Naive thymus-derived CD4-positive, alpha-beta T cell (primary cell): Measurements from ENCODE around the gene RGS17. TPM values are rescaled to one million over a fixed set of nuclear protein-coding genes. Genes with fewer than 3 reads are reported as not detected.

Experiments
- ATAC-seq: fragments of 150-1000 bp; cut with Tn5 transposase; 2 replicates; pipeline ENCODE4 v1.10.0; 2021; ENCODE audit warnings: mild to moderate bottlenecking, moderate library complexity
- CTCF ChIA-PET: fragments of 350-600 bp; sonication (Branson Sonifier 250); formaldehyde crosslinking; loops from one replicate; lab custom pipeline; 2021; ENCODE audit warnings: antibody characterized with exemption; lab: Charles Lee
- POLR2A ChIA-PET: fragments of 350-600 bp; sonication (Branson Sonifier 250); formaldehyde crosslinking; loops from one replicate; lab custom pipeline; 2021; ENCODE audit warnings: antibody characterized with exemption, inconsistent platforms; lab: Charles Lee
- DNase-seq, 9 donors: peaks; one replicate each; pipeline versions ENCODE4 v3.0.0 to v3.0.0-alpha.2; 2020 to 2022; ENCODE audit warnings: mixed read lengths in 1 of 9
- H3K27ac ChIP-seq: one replicate; pipeline ENCODE4 v1.7.0; 2013; ENCODE audit warnings: mild to moderate bottlenecking, low read depth, low read length, moderate library complexity
- H3K27me3 ChIP-seq, 2 donors: one replicate each; pipeline ENCODE4 v1.7.0; 2013; ENCODE audit warnings: low read length in 2 of 2, mild to moderate bottlenecking in 2 of 2, moderate library complexity in 2 of 2; ENCODE audit not compliant: control insufficient read depth in 2 of 2, insufficient read depth in 2 of 2
- H3K36me3 ChIP-seq, 3 experiments: 1 replicate in 2 of 3; 2 replicates in 1 of 3; pipeline ENCODE4 v1.7.0; 2013; ENCODE audit warnings: low read length in 3 of 3, mild to moderate bottlenecking in 3 of 3, moderate library complexity in 1 of 3; ENCODE audit not compliant: insufficient read depth in 3 of 3, control insufficient read depth in 2 of 3
- H3K4me1 ChIP-seq, 2 donors: one replicate each; pipeline ENCODE4 v1.7.0; 2013; ENCODE audit warnings: low read length in 2 of 2, mild to moderate bottlenecking in 2 of 2, moderate library complexity in 1 of 2; ENCODE audit not compliant: control insufficient read depth in 2 of 2, insufficient read depth in 2 of 2
- H3K4me3 ChIP-seq: 2 replicates; pipeline ENCODE4 v1.7.0; 2013; ENCODE audit warnings: mild to moderate bottlenecking, low read length
- H3K9me3 ChIP-seq, 3 experiments: 1 replicate in 2 of 3; 2 replicates in 1 of 3; pipeline ENCODE4 v1.7.0; 2013; ENCODE audit warnings: low read length in 3 of 3; ENCODE audit not compliant: control insufficient read depth in 2 of 3
- H3K27ac Mint-ChIP-seq, 9 donors: one replicate each; pipeline ENCODE4 v1.8.0; 2020 to 2022; ENCODE audit warnings: mixed read lengths in 9 of 9, mild to moderate bottlenecking in 8 of 9, moderate library complexity in 5 of 9, inconsistent platforms in 2 of 9
- H3K27me3 Mint-ChIP-seq, 5 donors: one replicate each; pipeline ENCODE4 v1.8.0; 2021 to 2022; ENCODE audit warnings: mixed read lengths in 5 of 5, mild to moderate bottlenecking in 1 of 5
- H3K36me3 Mint-ChIP-seq, 5 donors: one replicate each; pipeline ENCODE4 v1.8.0; 2020 to 2022; ENCODE audit warnings: mixed read lengths in 5 of 5, mild to moderate bottlenecking in 3 of 5, inconsistent platforms in 1 of 5
- H3K4me1 Mint-ChIP-seq, 7 donors: one replicate each; pipeline ENCODE4 v1.8.0; 2020 to 2022; ENCODE audit warnings: mixed read lengths in 7 of 7, mild to moderate bottlenecking in 3 of 7, inconsistent platforms in 1 of 7
- H3K4me3 Mint-ChIP-seq, 10 donors: one replicate each; pipeline ENCODE4 v1.8.0; 2020 to 2022; ENCODE audit warnings: mild to moderate bottlenecking in 10 of 10, mixed read lengths in 10 of 10, moderate library complexity in 6 of 10, inconsistent platforms in 2 of 10
- H3K9me3 Mint-ChIP-seq, 11 donors: one replicate each; pipeline ENCODE4 v1.8.0; 2020 to 2022; ENCODE audit warnings: mixed read lengths in 11 of 11, mild to moderate bottlenecking in 4 of 11, inconsistent platforms in 1 of 11, moderate library complexity in 1 of 11
- intact Hi-C, 2 donors: fragments of 100-400 bp; cut with micrococcal nuclease; formaldehyde crosslinking; loops; one replicate each; pipeline ENCODE4 v1.15.1; 2023
- polyA plus RNA-seq, 2 donors: library from polyadenylated mRNA; unstranded; fragments of 300-500 nt; fragmentation: Illumina TruSeq; gene quantifications; one replicate each; pipeline ENCODE4 v1.2.3, GENCODE V29; 2021
- total RNA-seq, 6 experiments: library from RNA in 5 of 6; stranded (reverse) in 5 of 6; gene quantifications; 1 replicate in 5 of 6; 2 replicates in 1 of 6; pipeline ENCODE4 v1.2.3 and lab custom pipeline; 2021 to 2026

RGS17 gene
- total and polyA plus RNA-seq, 7 experiments from 2014 or later, result 0.39 TPM; not detected in 6

- Mint-ChIP-seq H3K36me3 (no peaks in the 10 kb centered on the region), H3K4me3 (no peak overlapping the region), H3K9me3 (no peaks in the 10 kb centered on the region), H3K27ac (no peak overlapping the region), H3K4me1 (no peaks in the 10 kb centered on the region), H3K27me3 (peaks cover 8 to 32% (median 15%) of the 10 kb centered on the region in 5 donors)
- H3K9me3 ChIP-seq, result no peaks in the 10 kb centered on the region
- no peak overlapping the region for H3K27ac ChIP-seq
- no peaks in the 10 kb centered on the region for H3K36me3 ChIP-seq
- ATAC-seq (no peak), DNase-seq (peak in 1 of 9 donors; percentile 8)
- ChIA-PET CTCF (interaction anchor here (0.7 kb wide), 1 partner anchor 1651 kb away, joined by 4 read pairs; no protein-coding TSS in a partner anchor), POLR2A (no interaction called here)
- no peaks in the 10 kb centered on the region for H3K4me1 ChIP-seq
- intact Hi-C loops, result loop anchor here in 1 of 2 donors (2.0 to 5.0 kb wide), 2 partner anchors 482 to 760 kb away; no protein-coding TSS in a partner anchor
- H3K4me3 ChIP-seq, result no peak overlapping the region
- H3K27me3 ChIP-seq, result no peaks in the 10 kb centered on the region
Observed at GRCh38 chr6:153032255-153032882, 98.7 kb downstream of the RGS17 start.

- H3K27ac Mint-ChIP-seq, result no peak overlapping the region
- H3K4me1 Mint-ChIP-seq, result no peaks in the 10 kb centered on the region
- peaks cover 11 to 37% (median 18%) of the 10 kb centered on the region in 5 donors for H3K27me3 Mint-ChIP-seq
- Histone ChIP-seq H3K4me1 (no peaks in the 10 kb centered on the region), H3K4me3 (no peak overlapping the region), H3K27me3 (no peaks in the 10 kb centered on the region), H3K9me3 (no peaks in the 10 kb centered on the region), H3K27ac (no peak overlapping the region), H3K36me3 (no peaks in the 10 kb centered on the region)
- ChIA-PET CTCF (no interaction called here), POLR2A (no interaction called here)
- ATAC-seq (no peak), DNase-seq (no peak)
- H3K36me3 Mint-ChIP-seq, result no peaks in the 10 kb centered on the region
- no peaks in the 10 kb centered on the region for H3K9me3 Mint-ChIP-seq
- no peak overlapping the region for H3K4me3 Mint-ChIP-seq
- intact Hi-C loops, result loop anchor here in 1 of 2 donors (2.0 to 5.0 kb wide), 2 partner anchors 281 to 761 kb away; no protein-coding TSS in a partner anchor
Observed at GRCh38 chr6:153031335-153031955, 99.6 kb downstream of the RGS17 start.

GRCh38 chr6:153028963-153029362, 102.1 kb downstream of the RGS17 start:
- Mint-ChIP-seq H3K4me1 (peaks cover 0 to 6% (median 3%) of the 10 kb centered on the region in 7 donors), H3K27ac (no peak overlapping the region), H3K27me3 (peaks cover 18 to 47% (median 25%) of the 10 kb centered on the region in 5 donors), H3K36me3 (no peaks in the 10 kb centered on the region), H3K4me3 (no peak overlapping the region), H3K9me3 (no peaks in the 10 kb centered on the region)
- H3K4me1 ChIP-seq, result no peaks in the 10 kb centered on the region
- H3K4me3 ChIP-seq, result no peak overlapping the region
- ChIA-PET CTCF (interaction anchor here (0.5 kb wide), 1 partner anchor 1419 kb away, joined by 3 read pairs; no protein-coding TSS in a partner anchor), POLR2A (no interaction called here)
- intact Hi-C loops, result no loop called here
- ATAC-seq, result no peak
- no peaks in the 10 kb centered on the region for H3K9me3 ChIP-seq
- no peak overlapping the region for H3K27ac ChIP-seq
- no peaks in the 10 kb centered on the region for H3K27me3 ChIP-seq
- H3K36me3 ChIP-seq, result no peaks in the 10 kb centered on the region
- no peak for DNase-seq

- ATAC-seq (no peak), DNase-seq (no peak)
- Mint-ChIP-seq H3K27me3 (peaks cover 21 to 52% (median 25%) of the 10 kb centered on the region in 5 donors), H3K4me3 (no peak overlapping the region), H3K9me3 (no peaks in the 10 kb centered on the region), H3K36me3 (no peaks in the 10 kb centered on the region), H3K27ac (no peak overlapping the region), H3K4me1 (peaks cover 0 to 6% (median 3%) of the 10 kb centered on the region in 7 donors)
- Histone ChIP-seq H3K36me3 (no peaks in the 10 kb centered on the region), H3K27ac (no peak overlapping the region), H3K27me3 (no peaks in the 10 kb centered on the region), H3K4me3 (no peak overlapping the region), H3K9me3 (no peaks in the 10 kb centered on the region), H3K4me1 (no peaks in the 10 kb centered on the region)
- ChIA-PET CTCF (interaction anchor here (0.5 kb wide), 1 partner anchor 1418 kb away, joined by 3 read pairs; no protein-coding TSS in a partner anchor), POLR2A (no interaction called here)
- intact Hi-C loops, result no loop called here
Observed at GRCh38 chr6:153028286-153028685, 102.8 kb downstream of the RGS17 start.

GRCh38 chr6:153027480-153027879, 103.6 kb downstream of the RGS17 start:
- Histone ChIP-seq H3K4me1 (no peaks in the 10 kb centered on the region), H3K9me3 (no peaks in the 10 kb centered on the region), H3K27ac (no peak overlapping the region), H3K27me3 (no peaks in the 10 kb centered on the region), H3K36me3 (no peaks in the 10 kb centered on the region), H3K4me3 (no peak overlapping the region)
- H3K4me1 Mint-ChIP-seq, result peaks cover 0 to 6% (median 3%) of the 10 kb centered on the region in 7 donors
- POLR2A ChIA-PET, result no interaction called here
- CTCF ChIA-PET, result interaction anchor here (1.4 kb wide), 1 partner anchor 163 kb away, joined by 3 read pairs; no protein-coding TSS in a partner anchor
- H3K4me3 Mint-ChIP-seq, result no peak overlapping the region
- no peaks in the 10 kb centered on the region for H3K36me3 Mint-ChIP-seq
- H3K27ac Mint-ChIP-seq, result no peak overlapping the region
- H3K27me3 Mint-ChIP-seq, result peaks cover 21 to 55% (median 25%) of the 10 kb centered on the region in 5 donors
- DNase-seq (no peak), ATAC-seq (no peak)
- intact Hi-C loops, result no loop called here
- H3K9me3 Mint-ChIP-seq, result no peaks in the 10 kb centered on the region

- Mint-ChIP-seq H3K27me3 (peaks cover 16 to 37% (median 18%) of the 10 kb centered on the region in 5 donors), H3K4me1 (peaks cover 0 to 6% (median 3%) of the 10 kb centered on the region in 7 donors), H3K4me3 (no peak overlapping the region), H3K9me3 (no peaks in the 10 kb centered on the region), H3K36me3 (no peaks in the 10 kb centered on the region), H3K27ac (no peak overlapping the region)
- no peak overlapping the region for H3K27ac ChIP-seq
- no peak overlapping the region for H3K4me3 ChIP-seq
- ATAC-seq, result no peak
- CTCF ChIA-PET, result interaction anchor here (0.5 to 1.7 kb wide), 5 partner anchors 70 to 1689 kb away, joined by 3 to 4 read pairs (median 3); no protein-coding TSS in a partner anchor
- POLR2A ChIA-PET, result no interaction called here
- H3K36me3 ChIP-seq, result no peaks in the 10 kb centered on the region
- no peaks in the 10 kb centered on the region for H3K9me3 ChIP-seq
- DNase-seq, result no peak
- H3K4me1 ChIP-seq, result no peaks in the 10 kb centered on the region
- no peaks in the 10 kb centered on the region for H3K27me3 ChIP-seq
- intact Hi-C loops, result loop anchor here (1.0 to 5.0 kb wide), 9 partner anchors 21 to 537 kb away; partner anchors contain the start of gene FBXO5 (in 1 of the 2)
Observed at GRCh38 chr6:153024709-153025017, 106.4 kb downstream of the RGS17 start.
